IPS DF 6.9 (cell line): ENCODE results near the gene CLIP2.
"Not testable (repeated sequence)": the region's sequence is repeated elsewhere in the genome, so short reads cannot be mapped to it uniquely, and the experiment has no call there.

ENCODE experiments used
- DNase-seq: peaks from one replicate; pipeline ENCODE4 v3.0.0-alpha.2; 2013; ENCODE audit warnings: low read depth, low spot score
- H3K27ac ChIP-seq: one replicate; pipeline ENCODE4 v1.5.1; 2013; ENCODE audit warnings: low read length, control low read depth
- H3K27me3 ChIP-seq: 2 replicates; pipeline ENCODE4 v1.6.1; 2013; ENCODE audit warnings: mild to moderate bottlenecking, low read length; ENCODE audit not compliant: control insufficient read depth, insufficient read depth
- H3K36me3 ChIP-seq: 2 replicates; pipeline ENCODE4 v1.6.1; 2013; ENCODE audit warnings: low read length; ENCODE audit not compliant: control insufficient read depth, insufficient read depth
- H3K4me1 ChIP-seq: 2 replicates; pipeline ENCODE4 v1.6.1; 2013; ENCODE audit warnings: low read length; ENCODE audit not compliant: control insufficient read depth, insufficient read depth
- H3K4me3 ChIP-seq: 2 replicates; pipeline ENCODE4 v1.5.1; 2013; ENCODE audit warnings: mild to moderate bottlenecking, low read length
- H3K9me3 ChIP-seq: 2 replicates; pipeline ENCODE4 v1.6.1; 2013; ENCODE audit warnings: low read length, inconsistent platforms; ENCODE audit not compliant: control insufficient read depth, insufficient read depth
- WGBS: extraction: QIAGEN DNeasy Blood & Tissue Kit; methylation state at CpG from one replicate; pipeline ENCODE4 v1.1.7; 2013; ENCODE audit warnings: mixed read lengths, missing lambda C conversion rate; ENCODE audit not compliant: insufficient read length, insufficient coverage; 5-methylcytosine and 5-hydroxymethylcytosine counted together

The CLIP2 gene

DNA sequence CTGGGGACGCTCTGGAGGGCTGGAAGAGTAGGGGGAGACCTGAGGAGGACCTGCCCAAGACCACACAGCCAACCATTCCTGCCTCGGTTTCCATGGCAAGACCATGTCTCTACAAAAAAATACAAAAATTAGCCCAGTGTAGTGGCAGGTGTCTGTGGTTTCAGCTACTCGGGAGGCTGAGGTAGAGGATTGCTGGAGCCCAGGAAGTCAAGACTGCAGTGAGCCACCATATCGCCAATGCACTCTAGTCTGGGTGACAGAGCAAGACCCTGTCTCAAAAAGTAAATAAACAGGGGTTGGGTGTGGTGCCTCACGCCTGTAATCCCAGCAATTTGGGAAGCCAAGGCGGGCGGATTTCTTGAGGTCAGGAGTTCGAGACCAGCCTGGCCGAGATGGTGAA, 48.7 kb downstream of the CLIP2 start:
- Histone ChIP-seq H3K27ac (no peak overlapping the region), H3K27me3 (no peaks in the 10 kb centered on the region), H3K9me3 (no peaks in the 10 kb centered on the region), H3K4me3 (no peak overlapping the region), H3K4me1 (no peaks in the 10 kb centered on the region; the same call in 1 of the 2 replicates), H3K36me3 (no peaks in the 10 kb centered on the region; the same call in none of the 2 replicates)
- DNase-seq, result no peak
- no CpG with 5 or more reads among the region's 9 CpGs for WGBS

DNA sequence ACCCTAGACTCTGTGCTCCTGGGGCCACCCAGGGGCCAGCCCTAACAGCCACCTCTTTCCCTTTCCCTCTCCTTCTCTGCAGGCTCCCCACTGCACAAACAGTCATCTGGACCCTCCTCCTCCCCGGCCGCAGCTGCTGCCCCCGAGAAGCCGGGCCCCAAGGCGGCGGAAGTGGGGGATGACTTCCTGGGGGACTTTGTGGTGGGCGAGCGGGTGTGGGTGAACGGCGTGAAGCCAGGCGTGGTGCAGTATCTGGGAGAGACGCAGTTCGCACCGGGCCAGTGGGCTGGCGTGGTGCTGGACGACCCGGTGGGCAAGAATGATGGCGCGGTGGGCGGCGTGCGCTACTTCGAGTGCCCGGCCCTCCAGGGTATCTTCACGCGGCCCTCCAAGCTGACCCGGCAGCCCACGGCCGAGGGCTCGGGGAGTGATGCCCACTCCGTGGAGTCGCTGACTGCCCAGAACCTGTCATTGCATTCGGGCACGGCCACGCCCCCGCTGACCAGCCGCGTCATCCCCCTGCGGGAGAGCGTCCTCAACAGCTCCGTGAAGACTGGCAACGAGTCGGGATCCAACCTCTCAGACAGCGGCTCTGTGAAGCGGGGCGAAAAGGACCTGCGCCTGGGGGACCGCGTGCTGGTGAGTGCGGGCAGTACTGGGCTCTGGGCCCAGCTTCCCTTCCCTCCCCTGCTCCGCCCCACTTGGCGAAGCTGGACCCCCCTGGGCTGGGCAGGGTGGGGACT, 49.3 kb downstream of the CLIP2 start:
- WGBS, result no CpG with 5 or more reads among the region's 52 CpGs
- Histone ChIP-seq H3K9me3 (no peaks in the 10 kb centered on the region), H3K36me3 (no peaks in the 10 kb centered on the region; the same call in none of the 2 replicates), H3K4me1 (no peaks in the 10 kb centered on the region; the same call in 1 of the 2 replicates), H3K27me3 (no peaks in the 10 kb centered on the region), H3K27ac (no peak overlapping the region), H3K4me3 (no peak overlapping the region)
- DNase-seq, result no peak

DNA sequence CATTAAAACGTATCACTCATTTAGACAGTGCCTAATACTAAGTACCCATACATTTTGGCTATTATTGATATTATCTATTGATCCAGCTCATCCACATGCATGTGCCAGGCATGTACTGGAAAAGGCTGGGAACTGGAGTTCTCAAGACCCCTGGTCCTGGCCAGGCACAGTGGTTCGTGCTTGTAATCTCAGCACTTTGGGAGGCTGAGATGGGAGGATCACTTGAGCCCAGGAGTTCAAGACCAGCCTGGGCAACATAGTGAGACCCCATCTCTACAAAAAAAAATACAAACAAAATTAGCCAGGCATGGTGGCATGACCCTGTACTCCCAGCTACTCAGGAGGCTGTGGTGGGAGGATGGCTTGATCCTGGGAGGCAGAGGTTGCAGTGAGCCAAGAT, 50.4 kb downstream of the CLIP2 start:
- DNase-seq, H3K4me1 ChIP-seq, H3K36me3 ChIP-seq, H3K27ac ChIP-seq, H3K27me3 ChIP-seq, H3K4me3 ChIP-seq, H3K9me3 ChIP-seq: not testable (repeated sequence)
- no CpG with 5 or more reads among the region's 2 CpGs for WGBS

DNA sequence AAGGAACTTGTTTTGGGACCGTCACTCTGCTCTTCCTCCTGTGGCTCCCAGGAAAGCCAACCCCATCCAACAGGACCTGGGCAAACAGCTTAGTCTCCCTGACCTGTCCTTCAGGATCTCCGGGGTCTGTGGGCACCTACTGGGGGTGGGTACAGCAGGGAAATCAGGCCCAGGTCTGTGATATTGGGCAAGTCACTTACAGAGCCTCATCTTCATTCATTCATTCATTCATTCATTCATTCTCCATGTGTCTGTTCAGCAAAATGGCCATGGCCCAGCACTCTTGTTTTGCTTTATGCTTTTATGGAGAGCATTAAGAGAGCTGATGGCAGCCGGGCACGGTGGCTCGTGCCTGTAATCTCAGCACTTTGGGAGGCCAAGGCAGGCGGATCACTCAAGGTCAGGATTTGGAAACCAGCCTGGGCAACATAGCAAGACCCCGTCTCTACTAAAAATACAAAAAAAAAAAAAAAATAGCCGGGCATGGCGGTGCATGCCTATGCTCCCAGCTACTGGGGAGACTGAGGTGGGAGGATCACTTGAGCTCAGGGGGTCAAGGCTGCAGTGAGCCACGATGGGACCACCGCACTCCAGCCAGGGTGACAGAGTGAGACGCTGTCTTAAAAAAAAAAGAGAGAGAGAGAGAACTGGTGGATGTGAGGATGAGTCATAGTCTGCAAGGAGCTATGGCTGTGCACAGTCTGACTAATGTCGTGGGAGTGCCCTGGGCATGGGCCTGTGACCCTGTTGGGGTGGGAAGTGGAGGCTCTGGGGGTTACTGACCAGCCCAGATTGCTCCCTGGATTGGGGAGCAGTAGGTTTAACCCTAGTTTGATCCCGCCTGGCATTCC, 54.3 kb downstream of the CLIP2 start:
- no peaks in the 10 kb centered on the region; the same call in none of the 2 replicates for H3K36me3 ChIP-seq
- no peaks in the 10 kb centered on the region; the same call in 1 of the 2 replicates for H3K4me1 ChIP-seq
- H3K4me3 ChIP-seq, result no peak overlapping the region
- no CpG with 5 or more reads among the region's 14 CpGs for WGBS
- H3K9me3 ChIP-seq, result no peaks in the 10 kb centered on the region
- no peaks in the 10 kb centered on the region for H3K27me3 ChIP-seq
- DNase-seq, result no peak
- no peak overlapping the region for H3K27ac ChIP-seq

DNA sequence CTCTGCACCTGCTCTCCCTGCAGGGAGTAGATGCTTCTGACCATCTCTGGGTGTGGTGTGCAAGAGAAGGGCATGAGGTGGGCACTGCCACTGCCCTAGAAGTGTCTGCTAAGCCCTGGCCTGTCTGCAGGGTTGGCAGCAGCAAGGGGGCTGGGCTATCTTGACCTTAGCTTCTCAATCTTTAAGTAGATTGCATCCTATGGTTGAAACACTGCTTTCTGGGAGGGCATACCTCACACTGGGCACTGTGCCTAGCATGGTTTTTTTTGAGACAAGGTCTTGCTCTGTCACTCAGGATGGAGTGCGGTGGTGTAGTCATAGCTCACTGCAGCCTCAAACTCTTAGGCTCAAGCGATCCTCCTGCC, 54.9 kb downstream of the CLIP2 start:
- Histone ChIP-seq H3K4me1 (no peaks in the 10 kb centered on the region; the same call in 1 of the 2 replicates), H3K36me3 (no peaks in the 10 kb centered on the region; the same call in 1 of the 2 replicates), H3K27me3 (no peaks in the 10 kb centered on the region), H3K27ac (no peak overlapping the region), H3K4me3 (no peak overlapping the region), H3K9me3 (no peaks in the 10 kb centered on the region)
- WGBS, result no CpG with 5 or more reads among the region's 2 CpGs
- no peak for DNase-seq

DNA sequence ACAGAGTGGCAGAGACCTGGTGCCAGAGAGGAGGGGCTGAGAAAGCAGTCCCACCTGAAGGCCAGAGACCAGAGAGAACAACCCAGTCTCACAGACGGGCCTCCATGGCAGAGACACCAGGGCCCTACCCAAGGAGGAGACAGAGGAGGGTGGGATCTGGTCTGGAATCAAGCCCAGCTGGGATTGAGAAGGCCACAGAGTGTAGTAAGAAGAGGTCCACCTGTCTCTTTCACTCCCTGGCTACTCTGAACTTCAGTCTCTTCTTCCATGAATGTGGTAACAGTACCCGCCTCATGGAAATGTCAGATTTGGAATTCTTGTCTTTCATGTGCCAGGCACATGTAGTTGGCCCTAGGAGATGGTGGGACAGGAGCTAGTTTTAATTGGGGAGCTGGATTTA, 55.6 kb downstream of the CLIP2 start:
- Histone ChIP-seq H3K9me3 (no peaks in the 10 kb centered on the region), H3K4me3 (no peak overlapping the region), H3K4me1 (no peaks in the 10 kb centered on the region; the same call in 1 of the 2 replicates), H3K36me3 (no peaks in the 10 kb centered on the region; the same call in 1 of the 2 replicates), H3K27ac (no peak overlapping the region), H3K27me3 (no peaks in the 10 kb centered on the region)
- no peak for DNase-seq
- no CpG with 5 or more reads among the region's 2 CpGs for WGBS

DNA sequence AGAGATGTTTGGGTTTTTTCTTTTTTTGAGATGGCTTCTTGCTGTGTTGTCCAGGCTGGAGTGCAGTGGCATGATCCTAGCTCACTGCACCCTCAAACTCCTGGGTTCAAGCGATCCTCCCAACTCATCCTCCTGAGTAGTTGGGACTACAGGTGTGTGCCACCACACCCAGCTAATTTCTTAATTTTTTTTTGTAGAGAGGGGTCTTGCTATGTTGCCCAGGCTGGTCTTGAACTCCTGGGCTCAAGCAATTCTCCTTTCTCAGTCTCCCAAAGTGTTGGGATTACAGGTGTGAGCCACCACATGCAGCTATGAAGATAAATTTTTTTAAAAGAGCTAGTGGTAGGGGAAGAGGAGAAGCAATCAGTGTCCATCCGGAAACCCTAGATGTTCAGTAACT, 56.8 kb downstream of the CLIP2 start:
- H3K4me3 ChIP-seq, result no peak overlapping the region
- no peaks in the 10 kb centered on the region; the same call in 1 of the 2 replicates for H3K36me3 ChIP-seq
- no peaks in the 10 kb centered on the region for H3K27me3 ChIP-seq
- no CpG with 5 or more reads among the region's 2 CpGs for WGBS
- H3K9me3 ChIP-seq, result no peaks in the 10 kb centered on the region
- no peak overlapping the region for H3K27ac ChIP-seq
- DNase-seq, result no peak
- no peaks in the 10 kb centered on the region; the same call in 1 of the 2 replicates for H3K4me1 ChIP-seq

DNA sequence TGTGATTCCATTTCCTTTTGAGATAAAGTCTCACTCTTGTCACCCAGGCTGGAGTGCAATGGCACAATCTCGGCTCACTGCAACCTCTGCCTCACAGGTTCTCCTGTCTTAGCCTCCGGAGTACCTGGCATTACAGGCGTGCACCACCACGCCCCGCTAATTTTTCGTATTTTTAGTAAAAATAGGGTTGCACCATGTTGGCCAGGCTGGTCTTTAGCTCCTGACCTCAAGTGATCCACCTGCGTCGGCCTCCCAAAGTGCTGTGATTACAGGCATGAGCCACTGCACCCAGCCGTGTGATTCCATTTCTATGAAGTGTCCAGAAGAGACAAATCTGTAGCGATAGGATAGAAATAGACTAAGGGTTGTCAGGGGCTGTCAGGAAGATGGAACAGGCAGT, 60.4 kb downstream of the CLIP2 start:
- no peak overlapping the region for H3K4me3 ChIP-seq
- DNase-seq, result no peak
- H3K27ac ChIP-seq, result no peak overlapping the region
- WGBS, result no CpG with 5 or more reads among the region's 10 CpGs
- H3K36me3 ChIP-seq, result 0 out of 2 replicates have a peak, but pooled peaks cover 5% of the 10 kb centered on the region
- no peaks in the 10 kb centered on the region for H3K27me3 ChIP-seq
- no peaks in the 10 kb centered on the region for H3K4me1 ChIP-seq
- H3K9me3 ChIP-seq, result no peaks in the 10 kb centered on the region

DNA sequence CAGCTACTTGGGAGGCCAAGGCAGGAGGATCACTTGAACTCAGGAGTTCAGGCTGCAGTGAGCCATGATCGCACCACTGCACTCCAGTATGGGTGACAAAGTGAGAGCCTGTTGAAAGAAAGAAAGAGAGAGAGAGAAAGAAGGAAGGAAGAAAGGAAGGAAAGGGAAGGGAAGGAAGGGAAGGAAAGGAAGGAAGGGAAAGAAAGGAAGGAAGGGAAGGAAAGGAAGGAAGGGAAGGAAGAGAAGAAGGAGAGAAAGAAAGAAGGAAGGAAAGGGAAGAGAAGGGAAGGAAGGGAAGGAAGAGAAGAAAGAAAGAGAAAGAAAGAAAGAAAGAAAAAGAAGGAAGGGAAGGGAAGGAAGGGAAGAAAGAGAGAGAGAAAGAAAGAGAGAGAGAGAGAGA, 61.5 kb downstream of the CLIP2 start:
- H3K27ac ChIP-seq, result no peak overlapping the region
- H3K4me1 ChIP-seq, result no peaks in the 10 kb centered on the region
- H3K27me3 ChIP-seq, result no peaks in the 10 kb centered on the region
- WGBS, result no CpG with 5 or more reads among the region's 1 CpG
- DNase-seq, result no peak
- H3K36me3 ChIP-seq, result peaks cover 5% of the 10 kb centered on the region; the same call in 1 of the 2 replicates
- no peak overlapping the region for H3K4me3 ChIP-seq
- no peaks in the 10 kb centered on the region for H3K9me3 ChIP-seq

DNA sequence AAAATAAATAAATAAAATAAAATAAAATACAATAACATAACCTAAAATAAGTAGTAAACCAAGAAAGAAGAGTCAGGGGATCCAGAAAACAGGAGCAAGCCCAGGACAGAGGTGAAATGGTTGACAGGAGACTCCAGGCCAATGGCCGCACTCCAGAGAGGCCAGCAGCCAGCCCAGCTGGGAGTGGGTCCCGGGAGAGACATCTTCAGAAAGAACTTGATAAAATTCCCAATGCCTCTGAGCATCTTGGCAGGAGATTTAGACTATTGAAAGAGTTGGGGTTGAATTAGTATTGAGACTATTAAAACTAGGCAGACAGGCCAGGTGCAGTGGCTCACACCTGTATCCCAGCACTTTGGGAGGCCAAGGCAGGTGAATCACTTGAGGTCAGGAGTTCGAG, 62.6 kb downstream of the CLIP2 start:
- no peak for DNase-seq
- Histone ChIP-seq H3K9me3 (no peaks in the 10 kb centered on the region), H3K36me3 (peaks cover 5% of the 10 kb centered on the region; the same call in 1 of the 2 replicates), H3K4me1 (no peaks in the 10 kb centered on the region; the same call in 1 of the 2 replicates), H3K27ac (no peak overlapping the region), H3K4me3 (no peak overlapping the region), H3K27me3 (no peaks in the 10 kb centered on the region)
- no CpG with 5 or more reads among the region's 3 CpGs for WGBS
